GF-D8 (cell line): Measurements from ENCODE around the gene GPHN.
A peak's percentile ranks its signal among the peaks of the same experiment; 100 is the strongest.
"Not testable (repeated sequence)": the region's sequence is repeated elsewhere in the genome, so short reads cannot be mapped to it uniquely, and the experiment has no call there.

Experiments used
- DNase-seq: peaks from one replicate; lab custom pipeline; 2025; lab: John Stamatoyannopoulos, UW

The GPHN gene

GRCh38 chr14:67059596-67059995 lies 551.6 kb downstream of the GPHN start:
- DNase-seq, result no peak

- DNase-seq, result no peak
Measured at GRCh38 chr14:67060546-67060945, 552.6 kb downstream of the GPHN start.

- DNase-seq, result not testable (repeated sequence)
Measured at GRCh38 chr14:67067070-67067814, 559.3 kb downstream of the GPHN start.

- no peak for DNase-seq
Measured at GRCh38 chr14:67068251-67068650, 560.3 kb downstream of the GPHN start.

- DNase-seq, result no peak
Measured at GRCh38 chr14:67071506-67071905, 563.6 kb downstream of the GPHN start.

GRCh38 chr14:67077921-67078320 lies 570.0 kb downstream of the GPHN start:
- no peak for DNase-seq

GRCh38 chr14:67079846-67080245 lies 571.9 kb downstream of the GPHN start:
- DNase-seq, result peak; percentile 31

- no peak for DNase-seq
Measured at GRCh38 chr14:67108230-67108629, 600.3 kb downstream of the GPHN start.

GRCh38 chr14:67111022-67111421 lies 603.1 kb downstream of the GPHN start:
- DNase-seq, result no peak

- DNase-seq, result no peak
Measured at GRCh38 chr14:67112344-67112743, 604.4 kb downstream of the GPHN start.

GRCh38 chr14:67127174-67127573 lies 619.2 kb downstream of the GPHN start:
- DNase-seq, result no peak

GRCh38 chr14:67129768-67130167 lies 621.8 kb downstream of the GPHN start:
- no peak for DNase-seq

GRCh38 chr14:67131691-67132090 lies 623.7 kb downstream of the GPHN start:
- DNase-seq, result no peak

- no peak for DNase-seq
Measured at GRCh38 chr14:67133144-67133543, 625.2 kb downstream of the GPHN start.

GRCh38 chr14:67133595-67134441 lies 625.9 kb downstream of the GPHN start:
- DNase-seq, result no peak

- no peak for DNase-seq
Measured at GRCh38 chr14:67137744-67138371, 629.9 kb downstream of the GPHN start.

- DNase-seq, result no peak
Measured at GRCh38 chr14:67140556-67140955, 632.6 kb downstream of the GPHN start.

GRCh38 chr14:67141146-67141900 lies 633.4 kb downstream of the GPHN start:
- no peak for DNase-seq

GRCh38 chr14:67151082-67151666 lies 643.2 kb downstream of the GPHN start:
- DNase-seq, result no peak

- no peak for DNase-seq
Measured at GRCh38 chr14:67158566-67158965, 650.6 kb downstream of the GPHN start.

GRCh38 chr14:67162385-67162784 lies 654.4 kb downstream of the GPHN start:
- DNase-seq, result no peak

- no peak for DNase-seq
Measured at GRCh38 chr14:67166450-67166853, 658.5 kb downstream of the GPHN start.
